GM18507 (cell line): ENCODE data around the gene SATB1.

Experiments used
- DNase-seq: peaks from one replicate; pipeline ENCODE4 v3.0.0; 2011; ENCODE audit warnings: low read depth; ENCODE audit not compliant: insufficient read length; ENCODE audit errors: extremely low spot score
- FAIRE-seq: peaks from 2 replicates; lab custom pipeline; 2011; peaks lifted over from hg19 to GRCh38; lab: Jason Lieb, UNC

Gene SATB1

GRCh38 chr3:18302517-18302916, 122.6 kb downstream of the SATB1 start:
- FAIRE-seq = no peak
- no peak for DNase-seq

- FAIRE-seq (no peak), DNase-seq (no peak)
These were observed 123.4 kb downstream of the SATB1 start for GRCh38 chr3:18301781-18302180.

- DNase-seq (no peak), FAIRE-seq (no peak)
These were observed 124.2 kb downstream of the SATB1 start for GRCh38 chr3:18300916-18301315.

- no peak for FAIRE-seq
- DNase-seq = no peak
These were observed 128.0 kb downstream of the SATB1 start for GRCh38 chr3:18297126-18297525.
